Transverse colon (tissue), 3 donors: Measurements from ENCODE around the gene C1QTNF12.

ENCODE experiments used
- CTCF ChIP-seq, 5 experiments: fragments of 200-600 bp in 3 of 5; fragments of 450-650 bp in 2 of 5; sonication (generic) in 3 of 5; IDR thresholded peaks; 1 replicate in 2 of 5; 2 replicates in 3 of 5; pipeline ENCODE4 v1.5.1; 2016 to 2017; ENCODE audit warnings: antibody characterized with exemption in 5 of 5, inconsistent platforms in 3 of 5, mild to moderate bottlenecking in 2 of 5, moderate library complexity in 1 of 5
- EP300 ChIP-seq: sonication (generic); formaldehyde crosslinking; IDR thresholded peaks from one replicate; pipeline ENCODE4 v1.6.1; 2017; ENCODE audit warnings: antibody characterized with exemption, low read depth
- POLR2A ChIP-seq: fragments of 450-650 bp; IDR thresholded peaks from one replicate; pipeline ENCODE4 v1.6.1; 2016; ENCODE audit warnings: antibody characterized with exemption, mild to moderate bottlenecking, moderate library complexity

GRCh38 chr1:1208713-1209433 lies 37.6 kb downstream of the C1QTNF12 start:
- TF ChIP-seq CTCF (IDR thresholded peaks at IDR 0.05) (no peak), EP300 (no peak), POLR2A (no peak)
